Choroid plexus epithelial cell (primary cell): Measurements from ENCODE around the gene HMGXB3.

ENCODE experiments used
- DNase-seq: peaks from one replicate; pipeline ENCODE4 v3.0.0-alpha.2; 2010; ENCODE audit warnings: low read depth
- H3K4me3 ChIP-seq: 2 replicates; pipeline ENCODE4 v1.5.1; 2011; ENCODE audit warnings: low read depth, mild to moderate bottlenecking, control low read depth, low read length, moderate library complexity
- TF ChIP-seq, protein P1 (sequence below): conservative IDR thresholded peaks from 2 replicates; pipeline ENCODE4 v1.5.1; 2011; ENCODE audit warnings: low read depth, mild to moderate bottlenecking, control low read depth, inconsistent platforms, low read length, moderate library complexity

Gene HMGXB3

DNA sequence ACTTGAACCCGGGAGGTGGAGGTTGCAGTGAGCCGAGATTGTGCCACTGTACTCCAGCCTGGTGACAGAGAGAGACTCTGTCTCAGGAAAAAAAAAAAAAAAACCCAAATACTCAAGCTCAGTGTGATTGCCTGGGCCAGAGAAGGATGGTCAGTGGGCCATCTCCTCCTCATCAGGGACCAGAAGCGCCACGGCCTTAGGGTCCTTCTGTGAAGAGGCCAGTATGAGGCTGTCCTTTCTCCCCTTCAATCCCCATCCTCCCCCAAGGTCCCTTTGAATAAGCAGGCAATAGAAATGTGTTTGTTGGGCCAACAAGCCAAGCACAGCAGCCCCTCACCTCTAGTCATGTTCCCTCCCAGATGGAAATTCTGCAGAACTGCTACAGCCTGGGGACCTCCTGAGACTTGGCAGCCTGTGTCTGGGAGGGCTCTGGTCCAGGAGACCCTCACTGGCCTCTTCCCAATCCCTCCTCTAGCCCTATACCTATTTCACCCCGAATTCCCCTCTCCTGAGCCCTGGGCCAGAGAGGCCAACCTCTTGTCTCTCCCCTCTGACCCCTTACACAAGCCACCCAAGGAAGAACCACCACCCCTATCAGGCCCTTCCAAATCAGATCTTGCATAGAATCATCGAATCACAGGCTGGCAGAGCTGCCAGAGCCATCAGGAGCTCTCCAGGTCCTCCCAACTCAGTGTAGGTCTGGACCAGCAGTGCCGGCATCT, 84.8 kb downstream of the HMGXB3 start:
- TF ChIP-seq, protein P1, sequence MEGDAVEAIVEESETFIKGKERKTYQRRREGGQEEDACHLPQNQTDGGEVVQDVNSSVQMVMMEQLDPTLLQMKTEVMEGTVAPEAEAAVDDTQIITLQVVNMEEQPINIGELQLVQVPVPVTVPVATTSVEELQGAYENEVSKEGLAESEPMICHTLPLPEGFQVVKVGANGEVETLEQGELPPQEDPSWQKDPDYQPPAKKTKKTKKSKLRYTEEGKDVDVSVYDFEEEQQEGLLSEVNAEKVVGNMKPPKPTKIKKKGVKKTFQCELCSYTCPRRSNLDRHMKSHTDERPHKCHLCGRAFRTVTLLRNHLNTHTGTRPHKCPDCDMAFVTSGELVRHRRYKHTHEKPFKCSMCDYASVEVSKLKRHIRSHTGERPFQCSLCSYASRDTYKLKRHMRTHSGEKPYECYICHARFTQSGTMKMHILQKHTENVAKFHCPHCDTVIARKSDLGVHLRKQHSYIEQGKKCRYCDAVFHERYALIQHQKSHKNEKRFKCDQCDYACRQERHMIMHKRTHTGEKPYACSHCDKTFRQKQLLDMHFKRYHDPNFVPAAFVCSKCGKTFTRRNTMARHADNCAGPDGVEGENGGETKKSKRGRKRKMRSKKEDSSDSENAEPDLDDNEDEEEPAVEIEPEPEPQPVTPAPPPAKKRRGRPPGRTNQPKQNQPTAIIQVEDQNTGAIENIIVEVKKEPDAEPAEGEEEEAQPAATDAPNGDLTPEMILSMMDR = no peak
- DNase-seq = no peak
- no peak overlapping the region for H3K4me3 ChIP-seq

DNA sequence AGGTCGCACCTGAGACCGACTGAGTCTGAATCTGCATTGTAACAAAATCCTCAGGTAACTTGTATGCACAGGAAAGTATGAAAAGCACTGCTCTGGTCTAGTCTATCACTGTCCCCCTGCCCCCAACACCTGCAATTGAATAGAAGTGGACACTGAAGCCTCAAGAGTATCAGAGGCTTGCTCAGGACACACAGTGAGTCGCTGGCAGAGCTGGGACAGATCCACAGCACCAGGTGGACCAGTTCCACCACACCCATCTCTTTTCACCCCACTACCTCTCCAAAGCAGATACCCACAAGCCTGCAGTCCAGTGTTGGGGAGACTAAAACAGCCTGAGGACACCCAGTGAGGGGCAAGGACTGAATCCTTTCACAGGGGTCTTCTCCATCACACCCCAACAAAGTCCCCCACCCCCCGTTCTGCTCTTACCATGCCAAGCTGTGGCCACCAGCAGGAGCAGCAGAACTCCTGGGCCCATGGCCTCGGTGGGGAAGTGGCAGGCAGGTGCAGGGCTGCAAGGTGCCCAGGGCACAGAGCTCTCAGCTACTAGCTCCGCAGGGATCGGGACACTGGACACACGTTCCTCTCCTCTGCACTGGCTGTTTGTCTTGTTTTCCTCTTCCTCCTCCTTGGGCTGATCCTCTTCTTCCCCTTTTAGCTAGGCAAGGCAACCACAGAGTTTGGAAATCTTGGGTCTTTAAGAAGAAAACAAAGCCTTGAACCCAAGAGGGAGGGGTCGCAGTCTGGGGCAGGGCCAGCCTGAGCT, 85.6 kb downstream of the HMGXB3 start, which contains the start of gene CSF1R:
Gene CSF1R (minus strand): TSS at position 605 of the 766 bp plus-strand sequence. CDS start 127 bp downstream, at position 478.
- H3K4me3 ChIP-seq = no peak within 1 kb of the TSS

DNA sequence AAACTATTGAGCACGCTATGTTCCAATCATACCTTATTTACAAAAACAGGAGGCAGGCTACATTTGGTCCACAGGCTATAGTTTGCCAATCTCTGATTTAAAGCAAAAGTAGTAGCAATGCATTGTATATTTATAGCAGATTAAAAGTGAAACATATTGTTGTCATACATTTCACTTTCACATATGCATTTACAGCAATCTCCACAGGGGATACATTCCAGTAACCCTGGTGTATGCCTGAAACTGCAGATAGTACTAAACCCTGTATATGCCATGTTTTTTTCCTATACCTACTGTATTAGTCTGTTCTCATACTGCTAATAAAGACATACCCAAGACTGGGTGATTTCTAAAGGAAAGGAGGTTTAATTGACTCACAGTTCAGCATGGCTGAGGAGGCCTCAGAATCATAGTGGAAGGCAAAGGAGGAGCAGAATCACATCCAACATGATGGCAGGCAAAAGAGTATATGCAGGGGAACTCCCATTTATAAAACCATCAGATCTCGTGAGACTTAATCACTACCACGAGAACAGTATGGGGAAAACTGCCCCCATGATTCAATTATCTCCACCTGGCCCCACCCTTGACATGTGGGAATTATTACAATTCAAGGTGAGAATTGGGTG, 91.7 kb downstream of the HMGXB3 start:
- TF ChIP-seq, protein P1 = no peak
- DNase-seq = no peak
- no peak overlapping the region for H3K4me3 ChIP-seq

More for the DNA sequence above, 85.6 kb downstream of the HMGXB3 start, which contains the start of gene CSF1R:
- TF ChIP-seq, protein P1 = no peak
- no peak for DNase-seq

DNA sequence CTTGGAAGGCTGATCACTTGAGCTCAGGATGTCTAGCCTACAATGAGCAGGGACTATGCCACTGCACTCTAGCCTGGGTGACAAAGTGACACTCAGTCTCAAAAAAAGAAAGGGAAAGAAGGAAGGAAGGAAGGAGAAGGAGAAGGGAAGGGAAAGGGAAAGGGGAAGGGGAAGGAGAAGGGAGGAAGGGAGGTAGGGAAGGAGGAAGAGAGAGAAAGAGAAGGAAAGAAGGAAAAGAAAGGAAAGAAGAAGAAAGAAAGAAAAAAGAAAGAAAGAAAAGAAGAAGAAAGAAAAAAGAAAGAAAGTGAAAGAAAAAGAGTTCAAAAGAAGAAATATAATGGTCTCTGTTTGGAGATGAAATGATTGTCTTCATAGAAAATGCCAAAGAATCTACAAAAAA, 96.6 kb downstream of the HMGXB3 start:
- H3K4me3 ChIP-seq = no peak overlapping the region
- TF ChIP-seq, protein P1 = no peak
- DNase-seq = no peak

DNA sequence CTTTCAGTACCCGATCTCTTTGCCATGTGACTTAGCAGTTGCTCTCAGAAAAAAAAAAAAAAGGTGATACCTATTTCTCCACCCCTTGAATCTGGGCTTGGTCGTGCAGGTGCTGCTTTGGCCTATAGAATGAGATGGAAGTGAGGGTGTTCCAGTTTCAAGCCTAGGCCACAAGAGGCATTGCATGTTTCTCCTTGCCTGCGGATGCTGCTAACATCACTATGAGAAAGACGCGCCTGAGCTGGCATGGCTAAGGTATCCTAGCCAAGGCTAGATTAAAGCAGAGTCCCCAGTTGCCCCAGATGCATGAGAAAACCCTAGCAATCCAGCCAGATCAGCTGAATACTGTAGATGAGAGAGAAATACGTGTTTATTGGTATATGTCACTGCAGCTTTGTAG, 100.5 kb downstream of the HMGXB3 start:
- TF ChIP-seq, protein P1 = no peak
- no peak for DNase-seq
- no peak overlapping the region for H3K4me3 ChIP-seq
